Progenitor cell of endocrine pancreas (in vitro differentiated cells): ENCODE data around the gene KDM4B. TPM values are rescaled to one million over a fixed set of nuclear protein-coding genes. Genes with fewer than 3 reads are reported as not detected.
A peak's percentile ranks its signal among the peaks of the same experiment; 100 is the strongest.

Source experiments
- DNase-seq: peaks from one replicate; pipeline ENCODE4 v3.0.0; 2021; ENCODE audit warnings: low spot score; ENCODE audit not compliant: unreplicated experiment
- H3K27ac Mint-ChIP-seq: 2 replicates; pipeline ENCODE4 v1.8.0; 2021; ENCODE audit warnings: mild to moderate bottlenecking, moderate library complexity, mixed read lengths
- H3K27me3 Mint-ChIP-seq: 2 replicates; pipeline ENCODE4 v1.8.0; 2021; ENCODE audit warnings: mixed read lengths
- H3K36me3 Mint-ChIP-seq: 2 replicates; pipeline ENCODE4 v1.8.0; 2022; ENCODE audit warnings: mixed read lengths; ENCODE audit not compliant: insufficient read depth
- H3K4me1 Mint-ChIP-seq: 2 replicates; pipeline ENCODE4 v1.8.0; 2021; ENCODE audit warnings: low read depth, mixed read lengths
- H3K4me3 Mint-ChIP-seq: 2 replicates; pipeline ENCODE4 v1.8.0; 2021; ENCODE audit warnings: low read depth, mild to moderate bottlenecking, moderate library complexity, mixed read lengths
- H3K9me3 Mint-ChIP-seq: 2 replicates; pipeline ENCODE4 v1.8.0; 2021; ENCODE audit warnings: low read depth, mixed read lengths
- total RNA-seq: library from RNA; stranded (reverse); gene quantifications from 2 replicates; pipeline ENCODE4 v1.2.1, GENCODE V29; 2021
- TF ChIP-seq, protein P1 (sequence below): fragments of 200-600 bp; sonication (generic); IDR thresholded peaks from one replicate; pipeline ENCODE4 v1.5.0; 2021; ENCODE audit warnings: antibody characterized with exemption, mild to moderate bottlenecking; ENCODE audit not compliant: unreplicated experiment

KDM4B gene
- total RNA-seq, 1 donor from 2014 or later = 59.6 TPM

DNA sequence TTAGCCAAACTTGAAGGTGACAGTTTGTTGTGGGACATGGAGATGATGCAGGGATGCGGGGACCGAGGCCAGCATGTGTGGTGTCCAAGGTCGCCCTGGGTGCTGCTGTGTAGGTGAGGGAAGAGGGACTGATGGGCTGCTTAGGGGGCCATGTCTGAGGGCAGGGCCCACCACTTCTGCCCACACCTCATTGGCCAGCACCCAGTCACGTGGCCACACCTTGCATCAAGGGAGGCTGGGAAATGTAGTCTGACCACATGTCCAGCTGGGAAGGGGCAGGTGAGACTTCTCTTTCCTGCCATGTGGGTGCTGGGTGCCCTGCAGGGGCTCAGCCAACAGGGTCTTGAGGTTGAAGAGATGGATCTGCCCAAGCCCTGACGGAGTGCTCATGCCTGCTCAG is 88.9 kb downstream of the KDM4B start:
- Mint-ChIP-seq H3K36me3 (peaks cover 25% of the 10 kb centered on the region), H3K27me3 (no peaks in the 10 kb centered on the region), H3K9me3 (peaks cover 11% of the 10 kb centered on the region), H3K4me3 (no peak overlapping the region), H3K27ac (no peak overlapping the region), H3K4me1 (no peaks in the 10 kb centered on the region)
- DNase-seq = no peak
- TF ChIP-seq, protein P1, sequence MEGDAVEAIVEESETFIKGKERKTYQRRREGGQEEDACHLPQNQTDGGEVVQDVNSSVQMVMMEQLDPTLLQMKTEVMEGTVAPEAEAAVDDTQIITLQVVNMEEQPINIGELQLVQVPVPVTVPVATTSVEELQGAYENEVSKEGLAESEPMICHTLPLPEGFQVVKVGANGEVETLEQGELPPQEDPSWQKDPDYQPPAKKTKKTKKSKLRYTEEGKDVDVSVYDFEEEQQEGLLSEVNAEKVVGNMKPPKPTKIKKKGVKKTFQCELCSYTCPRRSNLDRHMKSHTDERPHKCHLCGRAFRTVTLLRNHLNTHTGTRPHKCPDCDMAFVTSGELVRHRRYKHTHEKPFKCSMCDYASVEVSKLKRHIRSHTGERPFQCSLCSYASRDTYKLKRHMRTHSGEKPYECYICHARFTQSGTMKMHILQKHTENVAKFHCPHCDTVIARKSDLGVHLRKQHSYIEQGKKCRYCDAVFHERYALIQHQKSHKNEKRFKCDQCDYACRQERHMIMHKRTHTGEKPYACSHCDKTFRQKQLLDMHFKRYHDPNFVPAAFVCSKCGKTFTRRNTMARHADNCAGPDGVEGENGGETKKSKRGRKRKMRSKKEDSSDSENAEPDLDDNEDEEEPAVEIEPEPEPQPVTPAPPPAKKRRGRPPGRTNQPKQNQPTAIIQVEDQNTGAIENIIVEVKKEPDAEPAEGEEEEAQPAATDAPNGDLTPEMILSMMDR = no peak

DNA sequence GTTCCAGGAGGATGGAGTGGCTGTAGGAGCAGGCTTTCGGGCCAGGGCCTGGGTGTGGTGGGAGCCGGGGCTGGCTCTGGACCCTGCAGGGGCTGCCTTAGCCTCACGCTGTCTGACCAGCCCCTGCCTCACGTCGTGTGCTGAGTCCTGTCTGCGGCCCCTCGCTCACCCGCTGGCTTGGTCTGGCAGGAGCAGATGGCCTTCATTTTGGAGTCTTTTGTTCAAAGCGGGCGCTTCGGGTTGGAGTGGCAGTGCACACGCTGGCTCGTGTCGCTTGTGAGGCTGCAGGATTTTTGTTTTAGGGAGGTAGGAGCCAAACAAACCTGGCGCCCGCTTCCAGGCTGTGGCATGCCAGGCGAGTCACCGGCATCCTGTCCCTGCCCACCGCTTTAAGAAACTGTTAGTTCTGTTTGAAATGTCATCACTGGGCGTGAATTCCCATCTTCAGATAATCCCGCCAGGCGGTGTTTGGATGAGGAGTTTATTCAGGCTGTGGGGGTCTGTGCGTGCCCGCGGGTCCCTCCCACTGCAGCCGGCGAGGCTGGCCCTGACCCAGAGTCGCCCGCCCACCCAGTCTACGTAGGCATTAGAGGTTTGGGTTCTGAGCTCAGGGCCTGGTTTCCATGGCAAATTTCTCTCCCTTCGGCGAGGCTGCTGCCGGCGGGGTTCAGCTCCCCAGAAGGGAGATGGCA is 89.8 kb downstream of the KDM4B start:
- Mint-ChIP-seq H3K9me3 (peaks cover 16% of the 10 kb centered on the region), H3K4me3 (no peak overlapping the region), H3K36me3 (peaks cover 30% of the 10 kb centered on the region), H3K4me1 (no peaks in the 10 kb centered on the region), H3K27ac (peak overlapping the region; percentile 69), H3K27me3 (no peaks in the 10 kb centered on the region)
- TF ChIP-seq, protein P1 = no peak
- DNase-seq = no peak

DNA sequence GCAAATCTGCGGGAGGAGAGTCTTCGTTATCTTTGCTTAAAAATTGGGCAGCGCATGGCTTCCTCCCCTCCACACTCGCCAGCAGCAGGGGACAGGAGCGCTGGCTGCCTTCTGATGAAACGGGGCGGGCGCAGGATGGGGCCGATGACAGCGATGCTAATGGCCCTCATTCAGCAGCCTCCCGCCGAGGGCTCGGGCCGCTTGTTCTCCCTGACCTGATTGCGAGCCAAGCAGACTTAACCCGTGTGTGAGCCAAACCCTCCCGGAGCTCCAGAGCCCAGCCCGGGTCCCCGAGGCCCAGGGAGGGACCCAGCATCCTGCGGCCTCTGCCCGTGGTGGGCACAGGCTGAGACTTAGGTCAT is 90.3 kb downstream of the KDM4B start:
- no peak for DNase-seq
- TF ChIP-seq, protein P1 = no peak
- no peaks in the 10 kb centered on the region for H3K27me3 Mint-ChIP-seq
- H3K4me1 Mint-ChIP-seq = no peaks in the 10 kb centered on the region
- H3K9me3 Mint-ChIP-seq = peaks cover 16% of the 10 kb centered on the region
- peak overlapping the region; percentile 69 for H3K27ac Mint-ChIP-seq
- H3K36me3 Mint-ChIP-seq = peaks cover 31% of the 10 kb centered on the region
- no peak overlapping the region for H3K4me3 Mint-ChIP-seq

DNA sequence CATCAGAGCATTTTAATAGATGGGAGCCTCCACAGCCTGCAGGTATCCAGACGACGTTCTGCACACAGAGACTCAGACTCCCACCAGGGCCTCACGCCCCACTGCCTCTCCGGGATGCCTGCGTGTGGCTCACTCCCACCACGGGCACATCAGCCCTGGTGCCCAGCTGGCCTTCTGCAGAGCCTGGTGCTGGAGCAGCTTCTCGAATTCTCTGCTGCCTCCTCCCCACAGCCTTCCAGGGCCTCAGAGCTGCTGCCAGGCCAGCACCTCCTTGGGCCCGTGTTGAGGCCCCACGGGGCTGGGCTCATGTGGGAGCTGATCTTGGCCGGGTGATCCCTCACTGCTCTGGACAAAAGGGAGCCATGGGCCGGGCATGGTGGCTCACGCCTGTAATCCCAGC is 90.9 kb downstream of the KDM4B start:
- TF ChIP-seq, protein P1 = no peak
- Mint-ChIP-seq H3K9me3 (peaks cover 16% of the 10 kb centered on the region), H3K4me3 (no peak overlapping the region), H3K4me1 (no peaks in the 10 kb centered on the region), H3K27ac (no peak overlapping the region), H3K27me3 (no peaks in the 10 kb centered on the region), H3K36me3 (peaks cover 32% of the 10 kb centered on the region)
- DNase-seq = no peak

DNA sequence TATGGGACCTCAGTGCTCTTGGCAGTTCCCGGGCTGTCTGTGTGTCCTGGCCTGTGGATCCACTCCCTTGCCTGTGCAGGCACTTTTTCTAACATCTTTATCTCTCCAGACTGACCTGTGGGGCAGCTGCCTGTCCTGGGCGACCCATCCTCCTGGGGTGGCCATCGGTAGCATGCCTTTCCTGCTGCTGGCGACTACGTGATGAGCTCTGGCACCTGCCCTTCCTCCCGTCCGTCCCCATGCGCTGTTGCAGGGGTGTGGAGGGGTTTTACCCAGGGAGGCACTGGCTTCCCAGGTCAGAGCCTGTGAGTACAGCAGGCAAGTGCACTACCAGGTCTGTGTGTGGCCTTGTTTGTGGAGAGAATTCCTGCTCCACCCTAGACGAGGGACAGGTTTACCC is 93.3 kb downstream of the KDM4B start:
- peaks cover 31% of the 10 kb centered on the region for H3K36me3 Mint-ChIP-seq
- TF ChIP-seq, protein P1 = no peak
- peaks cover 2% of the 10 kb centered on the region for H3K4me1 Mint-ChIP-seq
- H3K27me3 Mint-ChIP-seq = no peaks in the 10 kb centered on the region
- no peak for DNase-seq
- peaks cover 16% of the 10 kb centered on the region for H3K9me3 Mint-ChIP-seq
- H3K27ac Mint-ChIP-seq = no peak overlapping the region
- no peak overlapping the region for H3K4me3 Mint-ChIP-seq
